Measurements from ENCODE around the gene RHOC.

RHOC gene

DNA sequence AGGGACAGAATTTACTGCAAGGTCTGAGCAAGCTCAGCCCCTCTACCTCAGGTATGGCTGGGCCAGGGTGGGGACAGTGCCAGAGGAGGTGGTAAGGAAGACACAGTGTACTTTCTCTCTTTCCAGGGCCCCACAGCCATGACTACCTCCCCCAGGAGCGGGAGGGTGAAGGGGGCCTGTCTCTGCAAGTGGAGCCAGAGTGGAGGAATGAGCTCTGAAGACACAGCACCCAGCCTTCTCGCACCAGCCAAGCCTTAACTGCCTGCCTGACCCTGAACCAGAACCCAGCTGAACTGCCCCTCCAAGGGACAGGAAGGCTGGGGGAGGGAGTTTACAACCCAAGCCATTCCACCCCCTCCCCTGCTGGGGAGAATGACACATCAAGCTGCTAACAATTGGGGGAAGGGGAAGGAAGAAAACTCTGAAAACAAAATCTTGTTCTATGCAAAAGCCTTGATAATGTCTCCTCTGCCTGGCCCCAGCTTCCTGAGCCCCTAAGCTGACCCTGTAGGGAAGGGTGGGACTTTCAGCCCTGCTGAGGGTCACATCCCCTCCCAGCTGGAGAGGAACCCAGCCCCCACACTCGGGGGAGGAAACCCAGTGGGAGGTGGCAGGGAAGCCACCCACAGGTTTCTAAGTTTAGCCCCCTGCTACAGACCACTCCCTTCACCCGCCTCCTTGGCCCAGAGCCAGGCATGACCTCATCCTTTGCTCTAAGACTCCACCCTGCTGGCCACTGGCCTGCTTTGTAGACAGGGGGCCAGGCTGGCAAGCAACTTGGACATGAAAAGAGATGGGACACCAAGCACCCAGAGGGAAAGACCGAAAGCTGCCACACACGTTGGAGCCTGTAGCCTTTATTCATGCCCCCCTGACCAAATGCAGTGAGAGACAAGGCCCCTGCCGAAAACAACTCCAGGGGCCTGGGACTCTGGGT is 6.4 kb downstream of the RHOC start:
- DNase-seq: peak; percentile 50

DNA sequence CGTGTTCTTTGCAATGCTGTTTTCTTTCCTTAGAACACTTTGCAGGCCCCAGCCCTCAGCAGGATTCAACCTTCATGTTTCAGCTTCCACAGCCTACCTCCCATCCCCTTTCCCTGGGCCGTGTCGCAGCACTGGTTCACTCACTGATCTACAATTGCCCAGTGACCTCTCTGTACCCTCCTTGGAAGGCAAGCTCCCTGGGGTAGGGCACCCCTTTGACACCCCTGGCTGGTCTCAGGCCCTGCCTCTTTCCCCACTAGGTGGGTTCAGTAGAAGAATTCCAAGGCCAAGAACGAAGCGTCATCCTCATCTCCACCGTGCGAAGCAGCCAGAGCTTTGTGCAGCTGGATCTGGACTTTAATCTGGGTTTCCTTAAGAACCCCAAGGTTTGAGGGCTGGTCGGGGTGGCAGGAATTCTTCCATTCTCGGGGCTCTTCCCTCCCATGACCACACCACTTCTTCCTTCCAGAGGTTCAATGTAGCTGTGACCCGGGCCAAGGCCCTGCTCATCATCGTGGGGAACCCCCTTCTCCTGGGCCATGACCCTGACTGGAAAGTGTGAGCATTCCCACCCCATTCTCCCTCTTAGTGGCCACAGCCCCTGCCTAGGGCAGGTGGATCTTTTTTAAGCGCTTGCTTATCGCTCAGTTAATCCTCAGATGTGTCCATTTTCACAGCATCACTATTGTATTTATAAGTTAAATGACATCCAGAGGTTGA is 7.3 kb downstream of the RHOC start:
- no peak for DNase-seq

DNA sequence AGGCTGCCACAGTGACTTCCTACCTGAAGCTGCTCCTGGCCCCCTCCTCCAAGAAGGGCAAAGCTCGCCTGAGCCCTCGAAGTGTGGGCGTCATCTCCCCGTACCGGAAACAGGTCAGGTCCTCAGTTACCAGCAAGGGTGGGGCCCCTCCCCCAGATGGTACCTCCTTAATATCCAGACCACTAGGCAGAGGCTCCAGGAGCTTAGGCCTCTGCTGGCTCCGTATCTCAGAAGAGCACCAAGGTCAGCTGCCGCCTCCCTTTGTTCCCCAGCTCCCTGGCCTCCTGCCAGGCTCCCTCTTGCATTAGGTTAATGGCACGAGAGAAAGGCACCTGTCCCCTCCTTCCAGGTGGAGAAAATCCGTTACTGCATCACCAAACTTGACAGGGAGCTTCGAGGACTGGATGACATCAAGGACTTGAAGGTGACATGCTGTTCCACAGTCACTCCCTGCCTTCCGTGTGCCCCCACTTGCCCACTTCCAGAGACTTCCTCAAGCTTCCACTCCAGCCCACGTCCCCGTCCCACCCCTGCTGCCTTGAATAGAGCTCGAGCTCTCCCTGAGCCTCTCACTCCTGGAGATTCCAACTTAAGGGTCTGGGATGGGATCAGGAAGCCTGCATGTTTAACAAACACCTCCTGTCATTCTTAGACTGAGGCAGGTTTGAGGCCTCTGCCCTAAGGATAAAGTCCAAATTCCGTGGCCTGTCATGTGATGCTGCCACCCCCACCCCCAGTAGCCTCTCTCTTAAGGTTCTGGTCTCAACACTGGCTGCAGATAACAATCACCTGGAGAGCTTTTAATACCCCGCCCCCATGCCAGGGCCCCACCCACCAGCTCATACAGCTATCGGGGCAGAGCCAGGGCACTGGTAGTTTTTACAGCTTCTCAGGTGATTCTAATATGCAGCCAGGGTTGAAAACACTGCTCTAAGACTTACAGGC is 8.3 kb downstream of the RHOC start:
- peak; percentile 86 for DNase-seq

DNA sequence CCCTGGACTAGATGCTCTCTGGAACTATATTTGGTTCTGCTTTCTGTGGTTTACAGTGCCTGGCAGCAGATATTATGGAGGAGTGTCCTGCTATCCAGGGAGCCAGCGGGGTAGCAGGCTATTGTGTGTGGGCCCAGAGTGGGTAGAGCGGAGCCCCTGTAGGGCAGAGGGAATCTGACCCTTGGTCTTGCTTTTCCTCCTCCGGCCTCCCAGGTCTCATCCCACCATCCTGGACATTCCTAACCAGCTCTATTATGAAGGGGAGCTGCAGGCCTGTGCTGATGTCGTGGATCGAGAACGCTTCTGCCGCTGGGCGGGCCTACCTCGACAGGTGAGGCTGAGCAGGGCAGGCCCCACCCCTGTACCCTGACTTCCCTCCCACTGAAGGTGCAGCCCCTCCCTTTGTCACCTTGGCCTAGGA is 9.1 kb downstream of the RHOC start:
- no peak for DNase-seq

DNA sequence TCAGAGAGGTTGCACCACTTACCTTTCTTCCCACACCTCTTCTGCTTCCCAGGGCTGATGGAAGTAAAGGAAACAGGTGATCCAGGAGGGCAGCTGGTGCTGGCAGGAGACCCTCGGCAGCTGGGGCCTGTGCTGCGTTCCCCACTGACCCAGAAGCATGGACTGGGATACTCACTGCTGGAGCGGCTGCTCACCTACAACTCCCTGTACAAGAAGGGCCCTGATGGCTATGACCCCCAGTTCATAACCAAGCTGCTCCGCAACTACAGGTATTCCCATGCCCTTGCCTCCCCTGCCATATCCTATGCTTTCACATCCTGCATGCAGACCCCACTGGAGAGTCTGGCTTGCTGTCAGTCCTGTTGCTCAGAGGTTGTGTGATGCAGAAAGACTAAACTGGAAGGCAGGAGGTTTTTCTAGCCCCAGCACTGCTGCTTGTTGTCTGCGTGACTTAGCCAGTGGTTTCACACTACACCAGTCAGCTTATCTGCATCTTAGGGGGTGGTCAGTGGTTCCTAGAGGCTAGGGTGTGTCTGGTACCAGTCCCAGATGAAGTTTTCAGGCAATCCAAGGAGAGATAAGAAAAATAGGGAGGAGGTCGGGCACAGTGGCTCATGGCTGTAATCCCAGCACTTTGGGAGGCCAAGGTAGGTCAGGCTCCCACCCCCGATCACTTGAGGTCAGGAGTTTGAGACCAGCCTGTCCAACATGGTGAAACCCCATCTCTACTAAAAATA is 10.2 kb downstream of the RHOC start:
- no peak for DNase-seq

DNA sequence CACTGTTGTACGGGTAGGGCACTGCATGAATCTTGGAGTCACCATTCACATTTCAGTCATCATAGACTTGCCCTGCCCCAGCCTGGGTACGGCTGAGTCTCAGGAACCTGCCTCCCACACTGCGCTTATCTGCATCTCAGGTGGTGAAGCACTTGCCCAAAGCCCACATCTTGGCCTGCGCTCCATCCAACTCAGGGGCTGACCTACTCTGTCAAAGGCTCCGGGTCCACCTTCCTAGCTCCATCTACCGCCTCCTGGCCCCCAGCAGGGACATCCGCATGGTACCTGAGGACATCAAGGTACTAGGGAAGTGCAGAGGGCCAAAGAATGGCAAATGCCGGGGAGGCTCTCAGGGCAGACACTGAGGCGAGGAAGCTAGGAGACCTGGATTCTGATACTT is 11.7 kb downstream of the RHOC start:
- no peak for DNase-seq

DNA sequence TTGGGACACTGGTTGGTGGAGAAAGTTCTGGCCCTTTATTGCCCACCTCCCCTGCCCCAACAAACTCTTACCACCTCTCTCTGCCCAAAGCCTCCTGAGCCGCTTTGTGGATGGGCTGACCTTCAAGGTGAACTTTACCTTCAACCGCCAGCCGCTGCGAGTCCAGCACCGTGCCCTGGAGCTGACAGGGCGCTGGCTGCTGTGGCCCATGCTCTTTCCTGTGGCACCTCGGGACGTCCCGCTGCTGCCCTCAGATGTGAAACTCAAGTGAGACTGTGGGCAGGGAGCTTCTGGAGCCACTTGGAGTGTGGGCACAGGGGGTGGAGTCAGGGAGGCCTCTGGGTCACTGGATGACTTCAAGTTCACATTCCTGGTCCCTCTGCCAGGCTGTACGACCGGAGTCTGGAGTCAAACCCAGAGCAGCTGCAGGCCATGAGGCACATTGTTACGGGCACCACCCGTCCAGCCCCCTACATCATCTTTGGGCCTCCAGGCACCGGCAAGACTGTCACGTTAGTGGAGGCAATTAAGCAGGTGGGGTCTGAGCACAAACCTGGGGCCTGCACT is 12.5 kb downstream of the RHOC start:
- DNase-seq: no peak

DNA sequence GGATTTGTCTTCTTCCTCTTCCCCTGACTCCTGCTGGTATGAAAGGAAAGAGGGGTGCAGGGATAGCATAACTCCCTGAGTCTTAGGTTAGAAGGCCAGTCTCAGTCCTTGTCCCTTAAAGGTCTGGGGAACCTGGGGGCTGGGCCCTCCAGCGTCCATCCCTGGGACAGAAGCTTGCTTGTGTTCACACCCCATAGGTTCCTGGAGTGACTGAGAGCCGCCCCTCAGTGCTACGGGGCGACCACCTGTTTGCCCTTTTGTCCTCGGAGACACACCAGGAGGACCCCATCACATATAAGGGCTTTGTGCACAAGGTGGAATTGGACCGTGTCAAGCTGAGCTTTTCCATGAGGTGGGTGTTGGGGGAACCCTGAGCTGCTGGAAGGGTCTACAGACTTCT is 13.1 kb downstream of the RHOC start:
- no peak for DNase-seq

DNA sequence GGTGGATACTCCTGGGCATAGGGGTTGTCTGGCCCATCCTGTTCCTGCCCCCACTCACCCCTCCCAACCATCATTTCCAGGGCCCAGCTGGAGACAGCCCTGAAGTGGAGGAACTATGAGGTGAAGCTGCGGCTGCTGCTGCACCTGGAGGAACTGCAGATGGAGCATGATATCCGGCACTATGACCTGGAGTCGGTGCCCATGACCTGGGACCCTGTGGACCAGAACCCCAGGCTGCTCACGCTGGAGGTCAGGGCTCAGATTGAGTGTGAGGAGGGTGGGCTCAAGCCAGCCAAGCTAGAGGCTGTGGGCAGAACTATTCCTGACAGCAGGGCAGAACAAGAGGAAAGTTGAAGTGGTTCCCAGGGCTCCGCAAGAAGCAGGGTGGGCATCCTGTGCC is 14.2 kb downstream of the RHOC start:
- no peak for DNase-seq

DNA sequence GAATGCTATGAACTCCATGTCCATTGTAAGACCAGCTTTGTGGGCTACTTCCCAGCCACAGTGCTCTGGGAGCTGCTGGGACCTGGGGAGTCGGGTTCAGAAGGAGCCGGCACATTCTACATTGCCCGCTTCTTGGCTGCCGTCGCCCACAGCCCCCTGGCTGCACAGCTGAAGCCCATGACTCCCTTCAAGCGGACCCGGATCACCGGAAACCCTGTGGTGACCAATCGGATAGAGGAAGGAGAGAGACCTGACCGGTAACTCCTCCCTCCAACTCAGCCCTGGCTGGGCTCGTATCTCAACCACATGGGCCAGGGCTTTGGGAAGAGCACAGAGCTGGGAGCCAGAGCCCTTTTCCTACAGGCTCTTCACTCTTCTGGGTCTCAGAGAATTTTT is 17.1 kb downstream of the RHOC start:
- DNase-seq: no peak

DNA sequence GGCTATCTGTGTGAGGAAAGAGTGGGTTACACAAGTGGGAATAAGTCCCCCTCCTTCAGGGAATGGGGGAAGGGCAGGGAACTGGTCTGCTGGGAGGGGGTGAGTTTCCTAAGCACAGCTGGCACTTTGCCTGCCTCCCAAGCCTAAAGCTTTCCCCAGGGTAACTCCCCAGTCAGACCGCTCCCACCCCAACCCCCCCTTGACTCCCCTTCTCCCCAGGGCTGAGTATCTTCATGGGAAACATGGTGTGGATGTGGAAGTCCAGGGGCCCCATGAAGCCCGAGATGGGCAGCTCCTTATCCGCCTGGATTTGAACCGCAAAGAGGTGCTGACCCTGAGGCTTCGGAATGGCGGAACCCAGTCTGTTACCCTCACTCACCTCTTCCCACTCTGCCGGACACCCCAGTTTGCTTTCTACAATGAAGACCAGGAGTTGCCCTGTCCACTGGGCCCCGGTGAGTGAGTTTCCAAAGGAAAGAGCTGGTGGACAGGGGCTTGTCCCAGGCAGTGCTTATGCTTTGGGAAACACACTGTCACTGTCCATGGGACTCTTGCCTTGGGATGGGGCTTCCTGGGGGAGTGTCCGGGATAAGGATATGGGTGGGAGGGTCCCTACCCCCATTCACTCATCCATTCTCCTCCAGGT is 17.6 kb downstream of the RHOC start:
- DNase-seq: no peak

DNA sequence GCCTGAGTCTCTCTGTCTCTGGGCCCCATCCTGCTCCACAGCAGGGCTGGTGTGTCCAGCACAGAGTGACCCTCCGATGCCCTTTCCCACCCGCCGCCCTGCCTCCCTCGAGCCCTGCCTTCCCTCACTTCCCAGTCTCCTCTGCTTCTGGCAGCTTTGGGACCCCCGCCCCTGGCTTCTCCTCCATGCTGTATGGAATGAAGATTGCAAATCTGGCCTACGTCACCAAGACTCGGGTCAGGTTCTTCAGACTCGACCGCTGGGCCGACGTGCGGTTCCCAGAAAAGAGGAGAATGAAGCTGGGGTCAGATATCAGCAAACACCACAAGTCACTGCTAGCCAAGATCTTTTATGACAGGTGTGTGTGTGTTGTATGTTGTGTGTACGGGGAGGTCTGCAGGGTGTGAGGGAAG is 18.1 kb downstream of the RHOC start:
- DNase-seq: no peak

DNA sequence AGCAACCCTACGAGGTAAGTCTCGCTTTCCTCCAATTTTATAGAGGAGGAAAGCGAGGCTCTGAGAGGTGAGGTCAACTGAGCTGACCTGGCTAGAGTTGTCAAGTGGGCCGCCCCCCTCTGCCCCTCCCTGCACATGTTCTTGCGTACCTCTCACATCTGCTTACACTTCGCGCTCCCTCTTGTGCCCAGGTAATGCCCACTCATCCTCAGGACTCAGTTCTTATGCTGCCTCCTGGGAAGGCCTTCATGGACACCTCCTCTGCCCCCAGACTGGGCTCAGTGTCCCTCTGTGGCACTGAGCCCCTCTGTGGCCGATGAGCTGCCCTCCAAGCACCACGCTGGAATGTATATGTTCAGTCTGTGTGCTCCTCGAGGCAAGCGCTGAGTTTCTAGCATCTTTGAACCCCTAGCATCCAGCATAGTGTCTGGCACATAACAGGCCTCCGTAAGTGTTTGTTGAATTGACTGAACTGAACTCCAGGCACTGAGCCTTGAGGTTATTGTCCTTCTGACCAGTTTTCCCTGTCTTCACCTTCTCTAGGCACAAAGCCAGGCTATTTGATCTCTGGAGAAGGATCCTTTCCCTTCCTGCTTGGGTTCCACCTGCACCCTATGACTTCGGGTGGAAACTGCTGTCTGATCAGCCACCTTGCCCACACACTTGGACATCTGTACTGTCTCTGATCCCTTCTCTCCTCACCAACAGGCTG is 19.0 kb downstream of the RHOC start:
- no peak for DNase-seq

DNA sequence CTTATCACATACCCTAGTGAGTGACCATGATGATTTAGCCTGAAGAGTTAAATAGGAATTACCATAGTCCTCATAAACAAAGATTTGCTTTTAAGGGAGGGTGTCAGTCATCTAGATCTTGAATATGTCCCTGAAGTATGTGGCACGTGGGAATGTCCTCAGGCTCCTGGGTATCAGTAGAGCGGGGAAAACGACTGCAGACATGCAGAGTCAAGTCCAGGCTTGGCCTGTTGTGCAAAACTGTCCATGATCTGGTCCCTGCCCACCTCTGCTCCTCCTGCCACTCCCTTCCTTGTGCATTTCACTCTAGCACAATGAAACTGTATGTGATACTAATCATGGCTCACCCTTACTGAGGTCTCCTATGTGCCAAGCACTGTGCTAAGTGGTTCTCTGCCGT is 19.6 kb downstream of the RHOC start:
- no peak for DNase-seq

DNA sequence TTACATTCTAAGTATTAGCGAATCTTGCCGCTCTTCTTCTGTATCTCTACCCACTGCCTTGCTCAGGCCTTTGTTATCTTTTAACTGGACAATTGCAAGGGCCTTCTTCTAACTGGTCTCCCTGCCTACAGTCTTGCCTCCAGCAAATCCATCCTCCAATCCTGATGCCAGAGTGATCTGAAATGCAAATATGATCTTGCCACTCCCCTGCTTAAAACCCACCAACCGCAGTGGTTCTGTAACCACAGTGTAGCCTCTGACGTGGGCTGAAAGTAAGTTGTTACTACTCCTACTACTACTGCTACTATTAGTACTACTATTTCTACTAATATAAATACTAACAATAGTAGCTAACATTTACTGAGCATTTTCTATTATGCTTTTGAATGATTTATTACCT is 20.1 kb downstream of the RHOC start:
- DNase-seq: no peak

DNA sequence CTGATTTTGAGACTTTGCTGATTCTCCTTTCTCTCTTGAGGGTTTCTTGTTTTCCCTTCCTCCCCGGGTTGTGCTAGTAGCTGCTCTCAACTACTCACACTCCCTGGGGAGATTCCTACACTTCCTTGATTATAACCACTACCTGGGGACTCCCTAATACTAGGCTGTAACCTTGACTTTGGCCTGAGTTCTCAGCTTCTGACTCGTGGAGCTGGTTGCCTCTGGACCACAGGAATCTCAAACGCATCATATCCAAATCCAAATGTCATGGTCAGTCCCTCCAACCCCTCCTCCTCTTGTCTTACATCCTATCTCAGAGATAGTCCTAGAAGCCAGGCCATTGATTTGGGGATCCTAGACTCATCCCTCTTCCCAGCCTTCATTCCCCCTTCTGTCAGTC is 20.5 kb downstream of the RHOC start:
- DNase-seq: no peak

DNA sequence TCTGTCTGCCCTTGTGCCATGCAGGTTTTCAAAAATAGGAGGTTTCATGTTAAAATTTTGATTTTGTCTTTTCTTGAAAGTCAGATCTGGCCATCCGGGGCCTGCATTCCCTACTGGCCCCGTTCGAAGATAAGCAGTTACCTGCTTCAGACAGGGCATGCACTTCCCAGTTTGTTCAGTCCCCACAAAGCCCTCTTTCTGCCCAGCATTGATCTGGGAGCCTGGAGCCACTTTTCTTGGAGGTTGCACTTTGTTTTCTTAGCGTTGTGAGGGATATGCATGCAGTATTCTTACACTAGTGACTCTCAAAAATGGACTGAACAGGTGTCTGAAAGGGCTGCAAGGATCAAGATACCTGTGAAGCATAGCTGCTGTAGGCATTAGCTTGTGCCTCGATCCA is 21.0 kb downstream of the RHOC start:
- no peak for DNase-seq

DNA sequence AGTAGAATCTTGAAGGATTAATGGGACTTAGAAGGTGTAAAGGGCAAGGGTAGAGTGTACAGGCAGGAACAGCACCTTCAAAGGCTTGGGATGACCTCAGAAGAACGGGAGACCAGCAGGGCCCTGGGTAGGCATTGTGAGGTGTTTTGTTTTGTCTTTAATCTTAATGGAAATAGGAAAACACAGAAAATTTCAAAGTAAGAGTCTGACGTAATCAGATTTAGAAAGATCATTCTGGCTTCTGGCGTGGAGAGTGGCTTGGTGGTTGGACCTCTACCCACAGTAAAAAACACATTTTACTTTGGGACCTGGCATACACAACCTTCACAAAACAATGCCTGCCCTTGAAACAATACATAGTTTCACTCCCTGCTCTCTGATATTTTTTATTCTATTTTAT is 28.3 kb downstream of the RHOC start:
- DNase-seq: no peak

DNA sequence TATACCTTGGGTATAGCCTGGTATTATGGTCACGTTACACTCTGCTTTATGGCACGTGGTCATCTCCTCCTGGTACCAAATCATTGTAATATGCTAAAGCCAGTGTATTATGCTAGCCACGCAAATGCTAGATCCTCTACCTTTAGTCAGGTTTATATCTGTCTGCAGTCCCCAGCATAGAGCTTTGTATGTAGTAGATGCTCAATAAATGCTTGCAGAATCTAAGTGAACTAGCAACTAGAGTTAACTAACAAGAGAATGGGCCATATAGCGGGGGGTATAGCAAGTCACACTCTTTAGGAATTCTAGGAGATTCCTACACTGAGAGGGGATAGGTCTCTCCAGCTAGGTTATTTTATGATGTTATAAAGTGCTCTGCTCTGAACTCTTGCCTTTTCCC is 29.4 kb downstream of the RHOC start:
- DNase-seq: no peak

DNA sequence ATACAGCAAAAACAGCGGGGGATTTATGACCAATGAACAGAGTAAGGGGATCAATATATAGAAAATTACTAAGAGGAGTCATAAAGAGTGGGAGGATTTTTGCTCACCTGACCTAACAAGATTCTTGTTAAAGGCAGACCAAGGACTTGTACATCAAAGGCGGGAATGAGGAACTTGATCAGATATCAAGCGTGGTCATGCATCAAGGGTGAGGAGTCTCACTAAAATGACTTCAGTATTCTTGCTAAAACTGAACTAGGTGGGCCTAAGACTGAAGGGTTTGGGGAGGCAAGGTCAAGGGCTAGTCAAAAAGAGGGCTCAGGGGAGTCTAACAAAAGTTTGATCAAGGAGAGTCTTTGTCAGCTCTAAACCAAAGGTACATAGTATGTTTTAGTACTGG is 30.4 kb downstream of the RHOC start:
- DNase-seq: no peak
